ENCODE results near the gene KPNB1. TPM values are rescaled to one million over a fixed set of nuclear protein-coding genes. Genes with fewer than 3 reads are reported as not detected.
A peak's percentile ranks its signal among the peaks of the same experiment; 100 is the strongest.

Gene KPNB1
- total RNA-seq, 1 experiment from 2014 or later, result 742 TPM

GRCh38 chr17:47675380-47676198 is 25.9 kb downstream of the KPNB1 start:
- Histone ChIP-seq H3K9me3 (ENCODE audit: control insufficient read depth, low read depth, low read length) (no peaks in the 10 kb centered on the region), H3T11ph (ENCODE audit: low read length) (no peak overlapping the region), H2BK120ac (ENCODE audit: low read depth, low read length, poor library complexity, severe bottlenecking) (no peak overlapping the region), H3K4me1 (ENCODE audit: insufficient read depth, low read length) (no peaks in the 10 kb centered on the region), H3K79me1 (ENCODE audit: insufficient read depth, low read depth, low read length, poor library complexity, severe bottlenecking) (no peaks in the 10 kb centered on the region), H3K4ac (ENCODE audit: low read depth, low read length) (no peak overlapping the region), H2BK20ac (ENCODE audit: low read depth, low read length, poor library complexity, severe bottlenecking) (no peak overlapping the region), H3K4me2 (ENCODE audit: insufficient read depth, insufficient read length, low read length) (no peak overlapping the region), H3K23me2 (ENCODE audit: insufficient read length, low read depth, low read length, poor library complexity, severe bottlenecking) (no peaks in the 10 kb centered on the region), H3K18ac (ENCODE audit: insufficient read length, low read depth, low read length) (no peak overlapping the region), H3K79me2 (ENCODE audit: insufficient read depth, low read length) (no peaks in the 10 kb centered on the region), H3K27me3 (ENCODE audit: insufficient read depth, low read length) (no peaks in the 10 kb centered on the region), H2AK5ac (ENCODE audit: insufficient read length, low read length) (no peak overlapping the region), H4K5ac (ENCODE audit: insufficient read length, low read depth, low read length) (no peak overlapping the region), H3K27ac (ENCODE audit: insufficient read length, low read depth, low read length) (no peak overlapping the region), H3K23ac (ENCODE audit: insufficient read length, low read depth, low read length) (no peak overlapping the region), H3K56ac (ENCODE audit: insufficient read length, low read depth, low read length) (no peak overlapping the region), H4K91ac (ENCODE audit: insufficient read length, low read depth, low read length) (no peak overlapping the region), H3K14ac (ENCODE audit: insufficient read depth, low read length) (no peak overlapping the region), H2AFZ (ENCODE audit: low read length) (no peak overlapping the region), H2BK12ac (ENCODE audit: insufficient read length, low read depth, low read length) (no peak overlapping the region), H4K8ac (replicated peaks; ENCODE audit: insufficient read length, low read depth, low read length) (no peak overlapping the region), H3K9ac (ENCODE audit: extremely low read depth, insufficient read length, low read length) (no peak overlapping the region), H4K20me1 (ENCODE audit: control insufficient read depth, insufficient read depth, insufficient read length) (no peaks in the 10 kb centered on the region), H2BK15ac (ENCODE audit: low read depth, low read length) (no peak overlapping the region), H2BK5ac (ENCODE audit: insufficient read length, low read length) (no peak overlapping the region)
- TF ChIP-seq CTCF (conservative IDR thresholded peaks at IDR 0.05), result no peak
- Mint-ChIP-seq H3K36me3 (ENCODE audit: insufficient read depth in 1 of 3, low read depth in 3 of 3) (peaks cover 67 to 98% (median 95%) of the 10 kb centered on the region in 3 experiments; a peak in 6 of 7 replicates), H3K9me3 (no peaks in the 10 kb centered on the region), H3K4me1 (no peaks in the 10 kb centered on the region), H3K4me3 (no peak overlapping the region), H3K27me3 (ENCODE audit: low read depth) (no peaks in the 10 kb centered on the region), H3K27ac (peak overlapping the region in 2 of 3 experiments; percentile 48 to 61; a peak in 3 of 7 replicates)
- no CpG with 5 or more reads among the region's 2 CpGs for WGBS (ENCODE audit: extremely low coverage, insufficient read length, low lambda C conversion rate)
- no peak for DNase-seq
